ENCODE data around the gene OBSL1. TPM values are rescaled to one million over a fixed set of nuclear protein-coding genes. Genes with fewer than 3 reads are reported as not detected.

OBSL1 gene
- total and polyA plus RNA-seq, 2 of the 4 experiments (the other 2 are of a cell fraction) = 21.5 to 51.2 TPM

DNA sequence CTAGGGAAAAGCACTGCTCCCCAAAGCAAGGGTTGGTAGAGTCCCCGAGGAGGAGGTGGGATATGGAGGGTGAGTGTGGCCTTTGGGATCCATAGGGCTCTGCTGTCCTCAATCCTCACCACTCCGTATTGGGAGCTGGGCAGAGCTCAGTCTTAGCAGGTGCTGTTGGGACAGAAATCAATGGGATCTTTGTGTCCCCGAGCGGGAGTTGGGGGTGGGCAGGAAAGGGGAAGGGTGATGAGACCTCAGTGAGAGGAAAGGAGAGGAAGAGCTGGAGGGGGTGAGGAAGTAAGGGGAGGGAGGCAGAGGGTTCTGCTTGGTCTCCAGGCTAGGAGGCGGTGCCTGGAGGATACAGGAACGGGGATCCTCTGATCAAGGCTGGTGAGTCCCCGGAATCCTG lies 54.5 kb downstream of the OBSL1 start:
- Histone ChIP-seq H2BK20ac (ENCODE audit: low read depth, low read length) (no peak overlapping the region), H2AK9ac (replicated peaks; ENCODE audit: low read depth, low read length, poor library complexity) (no peak overlapping the region), H3K79me1 (ENCODE audit: low read depth in 1 of 2, low read length in 2 of 2) (no peaks in the 10 kb centered on the region), H2BK5ac (ENCODE audit: low read depth, low read length, poor library complexity, severe bottlenecking) (no peak overlapping the region), H4K5ac (ENCODE audit: low read depth, low read length) (no peak overlapping the region), H3K4me2 (ENCODE audit: low read depth, low read length) (no peak overlapping the region), H3K4me1 (ENCODE audit: control insufficient read depth, insufficient read depth, low read length) (peaks cover 14% of the 10 kb centered on the region), H3K23ac (ENCODE audit: low read depth, low read length) (no peak overlapping the region), H2BK120ac (ENCODE audit: low read depth, low read length) (no peak overlapping the region), H3K4ac (ENCODE audit: low read depth, low read length) (no peak overlapping the region), H3K14ac (replicated peaks; ENCODE audit: low read depth, low read length) (no peak overlapping the region), H2BK15ac (ENCODE audit: low read depth, low read length) (no peak overlapping the region), H3K9ac (ENCODE audit: low read depth, low read length) (no peak overlapping the region), H3K27ac (ENCODE audit: insufficient read depth, low read length) (no peak overlapping the region), H2AFZ (replicated peaks; ENCODE audit: low read length, poor library complexity) (no peak overlapping the region), H4K20me1 (ENCODE audit: insufficient read depth, low read length) (no peaks in the 10 kb centered on the region; the same call in 1 of the 2 replicates), H3K36me3 (ENCODE audit: control insufficient read depth, insufficient read depth, low read length) (no peaks in the 10 kb centered on the region), H3K18ac (ENCODE audit: low read depth, low read length) (no peak overlapping the region), H3K56ac (ENCODE audit: extremely low read depth, insufficient read depth, low read length) (no peak overlapping the region), H2AK5ac (ENCODE audit: low read depth, low read length) (no peak overlapping the region), H3K9me3 (ENCODE audit: control insufficient read depth, insufficient read depth, low read length) (no peaks in the 10 kb centered on the region), H4K91ac (ENCODE audit: insufficient read depth, low read depth, low read length) (no peak overlapping the region), H3K27me3 (ENCODE audit: control insufficient read depth, insufficient read depth, low read length) (peaks cover 63% of the 10 kb centered on the region), H4K8ac (ENCODE audit: low read depth in 2 of 2, low read length in 2 of 2) (no peak overlapping the region), H3K9me1 (ENCODE audit: insufficient read depth, low read length) (no peaks in the 10 kb centered on the region), H3K4me3 (ENCODE audit: insufficient read depth, low read depth, low read length) (no peak overlapping the region)
- TF ChIP-seq CHD1 (IDR thresholded peaks at IDR 0.05; ENCODE audit: low read depth, low read length) (no peak), ELK1 (IDR thresholded peaks at IDR 0.05; ENCODE audit: borderline replicate concordance, low read depth, low read length) (no peak), MAFK (IDR thresholded peaks at IDR 0.05; ENCODE audit: low read depth, low read length) (no peak), CTCF (conservative IDR thresholded peaks at IDR 0.05; ENCODE audit: low read depth, low read length) (no peak), BHLHE40 (IDR thresholded peaks at IDR 0.05; ENCODE audit: low read depth, low read length) (no peak), SMC3 (IDR thresholded peaks at IDR 0.05; ENCODE audit: low read depth, low read length) (no peak), CEBPB (IDR thresholded peaks at IDR 0.05; ENCODE audit: low read depth, low read length) (no peak), FOS (IDR thresholded peaks at IDR 0.05; ENCODE audit: low read depth, low read length) (no peak), NFE2L2 (IDR thresholded peaks at IDR 0.05; ENCODE audit: low read depth, low read length) (no peak), RFX5 (IDR thresholded peaks at IDR 0.05; ENCODE audit: low read depth, low read length) (no peak), RCOR1 (IDR thresholded peaks at IDR 0.05; ENCODE audit: insufficient replicate concordance, low read length) (no peak), POLR2A (IDR thresholded peaks at IDR 0.05; ENCODE audit: low read depth, low read length) (no peak)
- TF ChIP-seq, protein P1, sequence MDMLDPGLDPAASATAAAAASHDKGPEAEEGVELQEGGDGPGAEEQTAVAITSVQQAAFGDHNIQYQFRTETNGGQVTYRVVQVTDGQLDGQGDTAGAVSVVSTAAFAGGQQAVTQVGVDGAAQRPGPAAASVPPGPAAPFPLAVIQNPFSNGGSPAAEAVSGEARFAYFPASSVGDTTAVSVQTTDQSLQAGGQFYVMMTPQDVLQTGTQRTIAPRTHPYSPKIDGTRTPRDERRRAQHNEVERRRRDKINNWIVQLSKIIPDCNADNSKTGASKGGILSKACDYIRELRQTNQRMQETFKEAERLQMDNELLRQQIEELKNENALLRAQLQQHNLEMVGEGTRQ (IDR thresholded peaks at IDR 0.05; ENCODE audit: low read depth, low read length) = no peak
- ChIA-PET POLR2A (ENCODE audit: unreplicated experiment) (no interaction called here), CTCF (interaction anchor here (0.9 kb wide), 1 partner anchor 13 kb away, joined by 3 read pairs; no protein-coding TSS in a partner anchor)
- ATAC-seq (ENCODE audit: low read depth) = no peak
- BruUV-seq (replicated peaks) = no TSS peak
- dilution Hi-C loops (cut with HindIII; ENCODE audit: low sequenced_read_pairs, unreplicated experiment) = no loop called here
- intact Hi-C loops (cut with micrococcal nuclease) = no loop called here
- DNase-seq = no peak
- WGBS, 2 experiments (ENCODE audit: extremely low coverage in 2 of 2, insufficient read length in 1 of 2) = 100% methylated on average over 2 of the region's 7 CpGs; no CpG with 5 or more reads in 1 of the 2 experiments
- in situ Hi-C loops (cut with MboI; ENCODE audit: low sequenced_read_pairs) = no loop called here
